Endodermal cell (in vitro differentiated cells): ENCODE results near the gene RAB6A. TPM values are rescaled to one million over a fixed set of nuclear protein-coding genes. Genes with fewer than 3 reads are reported as not detected.

Source experiments
- DNase-seq: peaks from one replicate; pipeline ENCODE4 v3.0.0-alpha.2; 2017
- H3K27ac ChIP-seq: 2 replicates; pipeline ENCODE4 v1.5.1; 2013; ENCODE audit warnings: mild to moderate bottlenecking, low read depth, low read length, moderate library complexity
- H3K27me3 ChIP-seq: 2 replicates; pipeline ENCODE4 v1.6.1; 2013; ENCODE audit warnings: mild to moderate bottlenecking, low read length, moderate library complexity; ENCODE audit not compliant: insufficient read depth, control insufficient read depth, poor library complexity, severe bottlenecking
- H3K36me3 ChIP-seq: 2 replicates; pipeline ENCODE4 v1.7.0; 2013; ENCODE audit warnings: mild to moderate bottlenecking, low read length, moderate library complexity; ENCODE audit not compliant: control insufficient read depth, insufficient read depth
- H3K4me1 ChIP-seq: one replicate; pipeline ENCODE4 v1.7.0; 2013; ENCODE audit warnings: low read length; ENCODE audit not compliant: control insufficient read depth, insufficient read depth
- H3K4me3 ChIP-seq: 2 replicates; pipeline ENCODE4 v1.5.1; 2013; ENCODE audit warnings: mild to moderate bottlenecking, low read length, moderate library complexity
- H3K9ac ChIP-seq: 2 replicates; pipeline ENCODE4 v1.6.1; 2013; ENCODE audit warnings: mild to moderate bottlenecking, low read length, moderate library complexity; ENCODE audit not compliant: poor library complexity, severe bottlenecking; ENCODE audit errors: extremely low read depth
- H3K9me3 ChIP-seq: 2 replicates; pipeline ENCODE4 v1.6.1; 2013; ENCODE audit warnings: mild to moderate bottlenecking, low read length, moderate library complexity; ENCODE audit not compliant: control insufficient read depth
- H3K27ac Mint-ChIP-seq: 2 replicates; pipeline ENCODE4 v1.8.0; 2020; ENCODE audit warnings: mixed read lengths
- H3K27me3 Mint-ChIP-seq: 2 replicates; pipeline ENCODE4 v1.8.0; 2021; ENCODE audit warnings: mild to moderate bottlenecking, mixed read lengths; ENCODE audit not compliant: insufficient read depth
- H3K36me3 Mint-ChIP-seq: 2 replicates; pipeline ENCODE4 v1.8.0; 2020; ENCODE audit warnings: low read depth, mixed read lengths
- H3K4me1 Mint-ChIP-seq: 2 replicates; pipeline ENCODE4 v1.8.0; 2020; ENCODE audit warnings: mixed read lengths
- H3K4me3 Mint-ChIP-seq: 2 replicates; pipeline ENCODE4 v1.8.0; 2020; ENCODE audit warnings: mild to moderate bottlenecking, moderate library complexity, mixed read lengths
- H3K9me3 Mint-ChIP-seq: 2 replicates; pipeline ENCODE4 v1.8.0; 2020; ENCODE audit warnings: mild to moderate bottlenecking, mixed read lengths
- CTCF ChIP-seq: fragments of 200-600 bp; sonication (generic); conservative IDR thresholded peaks from 2 replicates; pipeline ENCODE4 v1.5.0; 2021; ENCODE audit warnings: antibody characterized with exemption, mild to moderate bottlenecking
- WGBS, 2 experiments: methylation state at CpG; one replicate each; pipeline versions ENCODE4 v1.1.5 to v1.1.7; 2013; ENCODE audit warnings: missing lambda C conversion rate in 2 of 2, mixed read lengths in 1 of 2; ENCODE audit not compliant: insufficient coverage in 1 of 2, insufficient read length in 1 of 2; 5-methylcytosine and 5-hydroxymethylcytosine counted together
- total RNA-seq, 2 donors: library from RNA; stranded (reverse); fragmentation: NEBNext Ultra II Directional in 1 of 2; extraction: Animal tissue kit (Norgen Biotek cat#: 25700) in 1 of 2; gene quantifications; 2 replicates in 1 of 2; 3 replicates in 1 of 2; pipeline ENCODE4 v1.2.1, GENCODE V29; 2021

The RAB6A gene
- total RNA-seq, 2 donors from 2014 or later: 77.9 to 79.5 TPM

- H3K4me1 ChIP-seq: no peaks in the 10 kb centered on the region
- Mint-ChIP-seq H3K27ac (no peak overlapping the region), H3K4me3 (no peak overlapping the region), H3K9me3 (no peaks in the 10 kb centered on the region), H3K4me1 (peaks cover 16% of the 10 kb centered on the region), H3K27me3 (no peaks in the 10 kb centered on the region), H3K36me3 (peaks cover 7% of the 10 kb centered on the region)
- no peaks in the 10 kb centered on the region for H3K9me3 ChIP-seq
- 88 to 100% methylated on average over 1 to 4 of the region's 5 CpGs for WGBS, 2 experiments
- H3K4me3 ChIP-seq: peak overlapping the region; percentile 96
- peaks cover 10% of the 10 kb centered on the region for H3K36me3 ChIP-seq
- no peak for DNase-seq
- peak overlapping the region; percentile 5 for H3K27ac ChIP-seq
- TF ChIP-seq CTCF: no peak
- H3K27me3 ChIP-seq: no peaks in the 10 kb centered on the region
- H3K9ac ChIP-seq: no peak overlapping the region
Measured at GRCh38 chr11:73757598-73757997, 3.3 kb downstream of the RAB6A start.

- TF ChIP-seq CTCF: no peak
- H3K4me3 Mint-ChIP-seq: no peak overlapping the region
- H3K9me3 Mint-ChIP-seq: no peaks in the 10 kb centered on the region
- no peaks in the 10 kb centered on the region for H3K27me3 Mint-ChIP-seq
- no peaks in the 10 kb centered on the region for H3K27me3 ChIP-seq
- no peak overlapping the region for H3K27ac ChIP-seq
- H3K36me3 ChIP-seq: peaks cover 10% of the 10 kb centered on the region
- H3K9me3 ChIP-seq: no peaks in the 10 kb centered on the region
- H3K4me1 Mint-ChIP-seq: peaks cover 16% of the 10 kb centered on the region
- no peak overlapping the region for H3K27ac Mint-ChIP-seq
- H3K4me1 ChIP-seq: no peaks in the 10 kb centered on the region
- H3K36me3 Mint-ChIP-seq: peaks cover 16% of the 10 kb centered on the region
- no peak overlapping the region for H3K9ac ChIP-seq
- no peak overlapping the region for H3K4me3 ChIP-seq
- no peak for DNase-seq
Measured at GRCh38 chr11:73755670-73756069, 5.2 kb downstream of the RAB6A start.

- Histone ChIP-seq H3K36me3 (peaks cover 10% of the 10 kb centered on the region), H3K9ac (no peak overlapping the region), H3K27me3 (no peaks in the 10 kb centered on the region), H3K4me3 (no peak overlapping the region), H3K4me1 (no peaks in the 10 kb centered on the region), H3K9me3 (no peaks in the 10 kb centered on the region), H3K27ac (no peak overlapping the region)
- 93% methylated on average over 1 of the region's 1 CpG for WGBS, 2 experiments
- Mint-ChIP-seq H3K27me3 (no peaks in the 10 kb centered on the region), H3K36me3 (peaks cover 16% of the 10 kb centered on the region), H3K9me3 (no peaks in the 10 kb centered on the region), H3K27ac (no peak overlapping the region), H3K4me1 (peaks cover 10% of the 10 kb centered on the region), H3K4me3 (no peak overlapping the region)
- no peak for DNase-seq
- TF ChIP-seq CTCF: no peak
Measured at GRCh38 chr11:73753938-73754337, 6.9 kb downstream of the RAB6A start.
